ENCODE results near the gene RYR1.

Gene RYR1

GRCh38 chr19:38452430-38453366, 19.2 kb downstream of the RYR1 start:
- Histone ChIP-seq H3K27me3 (ENCODE audit: insufficient read depth, poor library complexity, severe bottlenecking) (no peaks in the 10 kb centered on the region), H3K27ac (replicated peaks) (no peak overlapping the region), H3K4me3 (replicated peaks; ENCODE audit: insufficient read depth, low read length) (no peak overlapping the region)
- peak in 1 of 2 experiments; percentile 1 for DNase-seq (ENCODE audit: low read depth in 1 of 2, low spot score in 1 of 2)
- TF ChIP-seq, protein P1, sequence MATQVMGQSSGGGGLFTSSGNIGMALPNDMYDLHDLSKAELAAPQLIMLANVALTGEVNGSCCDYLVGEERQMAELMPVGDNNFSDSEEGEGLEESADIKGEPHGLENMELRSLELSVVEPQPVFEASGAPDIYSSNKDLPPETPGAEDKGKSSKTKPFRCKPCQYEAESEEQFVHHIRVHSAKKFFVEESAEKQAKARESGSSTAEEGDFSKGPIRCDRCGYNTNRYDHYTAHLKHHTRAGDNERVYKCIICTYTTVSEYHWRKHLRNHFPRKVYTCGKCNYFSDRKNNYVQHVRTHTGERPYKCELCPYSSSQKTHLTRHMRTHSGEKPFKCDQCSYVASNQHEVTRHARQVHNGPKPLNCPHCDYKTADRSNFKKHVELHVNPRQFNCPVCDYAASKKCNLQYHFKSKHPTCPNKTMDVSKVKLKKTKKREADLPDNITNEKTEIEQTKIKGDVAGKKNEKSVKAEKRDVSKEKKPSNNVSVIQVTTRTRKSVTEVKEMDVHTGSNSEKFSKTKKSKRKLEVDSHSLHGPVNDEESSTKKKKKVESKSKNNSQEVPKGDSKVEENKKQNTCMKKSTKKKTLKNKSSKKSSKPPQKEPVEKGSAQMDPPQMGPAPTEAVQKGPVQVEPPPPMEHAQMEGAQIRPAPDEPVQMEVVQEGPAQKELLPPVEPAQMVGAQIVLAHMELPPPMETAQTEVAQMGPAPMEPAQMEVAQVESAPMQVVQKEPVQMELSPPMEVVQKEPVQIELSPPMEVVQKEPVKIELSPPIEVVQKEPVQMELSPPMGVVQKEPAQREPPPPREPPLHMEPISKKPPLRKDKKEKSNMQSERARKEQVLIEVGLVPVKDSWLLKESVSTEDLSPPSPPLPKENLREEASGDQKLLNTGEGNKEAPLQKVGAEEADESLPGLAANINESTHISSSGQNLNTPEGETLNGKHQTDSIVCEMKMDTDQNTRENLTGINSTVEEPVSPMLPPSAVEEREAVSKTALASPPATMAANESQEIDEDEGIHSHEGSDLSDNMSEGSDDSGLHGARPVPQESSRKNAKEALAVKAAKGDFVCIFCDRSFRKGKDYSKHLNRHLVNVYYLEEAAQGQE (IDR thresholded peaks at IDR 0.05; ENCODE audit: insufficient replicate concordance, low read depth), result no peak
- TF ChIP-seq, protein P2, sequence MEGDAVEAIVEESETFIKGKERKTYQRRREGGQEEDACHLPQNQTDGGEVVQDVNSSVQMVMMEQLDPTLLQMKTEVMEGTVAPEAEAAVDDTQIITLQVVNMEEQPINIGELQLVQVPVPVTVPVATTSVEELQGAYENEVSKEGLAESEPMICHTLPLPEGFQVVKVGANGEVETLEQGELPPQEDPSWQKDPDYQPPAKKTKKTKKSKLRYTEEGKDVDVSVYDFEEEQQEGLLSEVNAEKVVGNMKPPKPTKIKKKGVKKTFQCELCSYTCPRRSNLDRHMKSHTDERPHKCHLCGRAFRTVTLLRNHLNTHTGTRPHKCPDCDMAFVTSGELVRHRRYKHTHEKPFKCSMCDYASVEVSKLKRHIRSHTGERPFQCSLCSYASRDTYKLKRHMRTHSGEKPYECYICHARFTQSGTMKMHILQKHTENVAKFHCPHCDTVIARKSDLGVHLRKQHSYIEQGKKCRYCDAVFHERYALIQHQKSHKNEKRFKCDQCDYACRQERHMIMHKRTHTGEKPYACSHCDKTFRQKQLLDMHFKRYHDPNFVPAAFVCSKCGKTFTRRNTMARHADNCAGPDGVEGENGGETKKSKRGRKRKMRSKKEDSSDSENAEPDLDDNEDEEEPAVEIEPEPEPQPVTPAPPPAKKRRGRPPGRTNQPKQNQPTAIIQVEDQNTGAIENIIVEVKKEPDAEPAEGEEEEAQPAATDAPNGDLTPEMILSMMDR (IDR thresholded peaks at IDR 0.05; ENCODE audit: insufficient read depth, low read length), result no peak
- no peak for TF ChIP-seq POLR2AphosphoS5 (IDR thresholded peaks at IDR 0.05; ENCODE audit: low read depth)
- no peak for TF ChIP-seq GABPA (IDR thresholded peaks at IDR 0.05; ENCODE audit: low read depth)
- TF ChIP-seq SPI1 (IDR thresholded peaks at IDR 0.05; ENCODE audit: borderline replicate concordance, low read depth), result no peak

DNA sequence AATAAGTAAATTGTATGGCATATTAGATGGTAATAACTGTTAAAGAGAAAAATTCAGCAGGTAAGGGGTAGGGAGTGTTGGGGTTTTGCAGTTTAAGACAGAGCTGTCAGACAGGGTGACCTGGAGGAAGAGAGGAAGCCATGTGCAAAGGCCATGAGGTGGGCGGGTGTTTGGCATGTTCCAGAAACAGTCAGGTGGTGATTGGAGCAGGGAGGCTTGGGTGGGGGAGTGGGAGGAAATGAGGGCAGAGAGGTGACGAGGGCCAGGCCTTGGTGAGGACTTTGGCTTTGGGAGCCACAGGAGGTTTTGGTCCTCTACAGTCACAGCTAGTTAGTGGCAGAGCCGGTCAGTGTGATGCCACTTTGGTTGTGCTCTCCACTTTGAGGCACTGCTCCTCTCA, 20.1 kb downstream of the RYR1 start:
- Histone ChIP-seq H3K27ac (replicated peaks) (no peak overlapping the region), H3K27me3 (ENCODE audit: insufficient read depth, poor library complexity, severe bottlenecking) (no peaks in the 10 kb centered on the region), H3K4me3 (replicated peaks; ENCODE audit: insufficient read depth, low read length) (no peak overlapping the region)
- DNase-seq (ENCODE audit: low read depth in 1 of 2, low spot score in 1 of 2), result no peak
- TF ChIP-seq GABPA (IDR thresholded peaks at IDR 0.05; ENCODE audit: low read depth) (no peak), SPI1 (IDR thresholded peaks at IDR 0.05; ENCODE audit: borderline replicate concordance, low read depth) (no peak), POLR2AphosphoS5 (IDR thresholded peaks at IDR 0.05; ENCODE audit: low read depth) (no peak)
- TF ChIP-seq, protein P1 (IDR thresholded peaks at IDR 0.05; ENCODE audit: insufficient replicate concordance, low read depth), result no peak
- TF ChIP-seq, protein P2 (IDR thresholded peaks at IDR 0.05; ENCODE audit: insufficient read depth, low read length), result no peak

GRCh38 chr19:38455031-38455430, 21.5 kb downstream of the RYR1 start:
- no peak for TF ChIP-seq GABPA (IDR thresholded peaks at IDR 0.05; ENCODE audit: low read depth)
- TF ChIP-seq, protein P1 (IDR thresholded peaks at IDR 0.05; ENCODE audit: insufficient replicate concordance, low read depth), result peak; percentile 96
- no peak for TF ChIP-seq POLR2AphosphoS5 (IDR thresholded peaks at IDR 0.05; ENCODE audit: low read depth)
- TF ChIP-seq SPI1 (IDR thresholded peaks at IDR 0.05; ENCODE audit: borderline replicate concordance, low read depth), result no peak
- TF ChIP-seq, protein P2 (IDR thresholded peaks at IDR 0.05; ENCODE audit: insufficient read depth, low read length), result no peak
- Histone ChIP-seq H3K27me3 (ENCODE audit: insufficient read depth, poor library complexity, severe bottlenecking) (no peaks in the 10 kb centered on the region), H3K27ac (replicated peaks) (no peak overlapping the region), H3K4me3 (replicated peaks; ENCODE audit: insufficient read depth, low read length) (no peak overlapping the region)
- DNase-seq (ENCODE audit: low read depth in 1 of 2, low spot score in 1 of 2), result no peak

All from HL-60 (cell line).